Kidney capillary endothelial cell (primary cell): ENCODE results near the gene CCR6.

Experiments
- DNase-seq: peaks from one replicate; pipeline ENCODE4 v3.0.0-alpha.2; 2018; ENCODE audit warnings: low spot score

Gene CCR6

GRCh38 chr6:167120583-167120903, 2.4 kb upstream of the CCR6 start:
- no peak for DNase-seq

- DNase-seq: no peak
Measured at GRCh38 chr6:167121335-167121841, 1.5 kb upstream of the CCR6 start.

- no peak for DNase-seq
Measured at GRCh38 chr6:167122041-167122826, 662 bp upstream of the CCR6 start.

DNA sequence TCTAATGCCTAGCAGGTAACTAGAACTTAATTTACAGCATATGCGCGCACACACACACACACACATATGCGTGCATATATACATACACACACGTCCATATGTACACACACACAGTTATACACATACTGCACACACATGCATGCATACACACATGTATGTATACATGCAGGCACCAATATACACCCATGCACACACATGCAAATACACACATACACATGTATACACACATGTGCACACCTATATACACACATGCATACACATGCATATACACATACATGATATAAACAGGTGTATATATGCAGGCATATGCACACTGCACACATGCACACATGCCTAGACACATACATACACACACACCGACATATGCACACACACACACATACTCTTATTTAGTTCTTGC, 1.9 kb downstream of the CCR6 start:
- no peak for DNase-seq

- no peak for DNase-seq
Measured at GRCh38 chr6:167125410-167125809, 2.5 kb downstream of the CCR6 start.

DNA sequence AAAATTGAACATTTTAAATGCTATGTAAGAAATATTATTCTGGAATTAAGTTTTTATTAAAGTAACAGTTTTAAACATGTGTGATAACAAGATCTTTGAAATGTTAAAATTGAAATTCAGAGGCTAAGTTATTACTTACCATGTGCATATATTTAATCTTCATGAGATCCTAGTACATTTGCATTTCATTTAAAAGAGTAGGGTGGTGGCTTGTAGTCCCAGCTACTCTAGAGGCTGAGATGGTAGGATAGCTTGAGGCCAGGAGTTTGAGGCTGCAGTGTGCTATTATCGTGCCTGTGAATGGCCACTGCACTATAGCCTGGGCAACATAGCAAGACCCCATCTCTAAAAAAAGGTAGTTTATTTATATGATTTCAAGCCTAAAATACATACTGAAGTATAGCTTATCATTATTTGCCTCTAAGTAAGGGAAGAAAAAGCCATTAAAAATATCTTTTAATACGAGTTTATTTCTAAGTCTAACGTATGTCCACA, 3.0 kb downstream of the CCR6 start:
- DNase-seq: no peak

GRCh38 chr6:167127785-167128531, 5.1 kb downstream of the CCR6 start:
- DNase-seq: no peak

- no peak for DNase-seq
Measured at GRCh38 chr6:167129159-167129558, 6.3 kb downstream of the CCR6 start.

DNA sequence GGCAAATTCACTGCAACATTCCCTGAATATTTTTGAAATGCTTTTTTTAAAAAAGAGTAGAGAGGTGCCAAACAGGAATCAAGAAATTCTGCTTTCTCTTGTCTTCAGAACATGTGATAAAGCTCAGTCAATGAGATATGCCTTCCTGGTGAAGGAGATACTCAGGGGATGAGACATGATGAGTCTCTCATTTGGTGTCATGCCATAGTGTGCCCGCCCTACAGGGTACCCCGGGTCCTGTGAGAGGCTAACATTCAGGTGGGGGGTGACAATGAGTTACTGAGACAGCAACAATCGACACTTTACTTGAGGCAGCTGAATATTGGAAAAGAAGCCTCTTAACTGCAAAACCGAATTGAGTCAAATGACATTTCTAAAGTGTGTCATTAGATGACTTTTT, 6.7 kb downstream of the CCR6 start:
- no peak for DNase-seq

DNA sequence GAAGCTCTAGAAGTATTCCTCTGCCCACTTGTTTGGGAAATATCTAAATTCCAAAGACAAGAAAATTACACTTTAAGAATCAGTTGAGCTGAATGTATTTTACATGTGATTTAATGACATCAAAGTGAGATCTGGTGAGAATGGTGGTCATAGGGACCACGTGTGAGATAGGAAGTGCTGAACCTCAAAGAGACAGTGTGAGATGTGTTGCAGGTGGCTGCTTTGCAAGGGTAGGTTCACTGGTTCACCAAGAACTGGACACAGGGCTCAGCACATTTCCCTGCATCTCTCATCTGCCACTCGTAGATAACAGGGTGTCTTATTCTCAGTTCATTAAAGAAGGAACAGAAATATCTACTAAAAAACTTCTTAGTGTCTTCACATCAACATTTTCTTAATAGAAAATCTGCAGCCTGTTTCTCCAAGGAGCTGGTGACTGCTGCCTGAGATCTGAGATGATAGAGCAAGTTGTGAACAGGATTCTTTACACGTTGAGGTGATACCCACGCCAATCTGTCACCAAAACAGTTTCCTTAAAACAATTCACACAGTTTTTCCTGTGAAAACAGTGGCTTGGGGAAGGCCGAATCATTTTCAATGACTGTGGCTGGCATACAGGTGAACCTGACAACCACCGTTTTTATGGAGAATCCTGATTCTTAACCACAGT, 7.2 kb downstream of the CCR6 start:
- no peak for DNase-seq

- no peak for DNase-seq
Measured at GRCh38 chr6:167130712-167131684, 8.1 kb downstream of the CCR6 start.

DNA sequence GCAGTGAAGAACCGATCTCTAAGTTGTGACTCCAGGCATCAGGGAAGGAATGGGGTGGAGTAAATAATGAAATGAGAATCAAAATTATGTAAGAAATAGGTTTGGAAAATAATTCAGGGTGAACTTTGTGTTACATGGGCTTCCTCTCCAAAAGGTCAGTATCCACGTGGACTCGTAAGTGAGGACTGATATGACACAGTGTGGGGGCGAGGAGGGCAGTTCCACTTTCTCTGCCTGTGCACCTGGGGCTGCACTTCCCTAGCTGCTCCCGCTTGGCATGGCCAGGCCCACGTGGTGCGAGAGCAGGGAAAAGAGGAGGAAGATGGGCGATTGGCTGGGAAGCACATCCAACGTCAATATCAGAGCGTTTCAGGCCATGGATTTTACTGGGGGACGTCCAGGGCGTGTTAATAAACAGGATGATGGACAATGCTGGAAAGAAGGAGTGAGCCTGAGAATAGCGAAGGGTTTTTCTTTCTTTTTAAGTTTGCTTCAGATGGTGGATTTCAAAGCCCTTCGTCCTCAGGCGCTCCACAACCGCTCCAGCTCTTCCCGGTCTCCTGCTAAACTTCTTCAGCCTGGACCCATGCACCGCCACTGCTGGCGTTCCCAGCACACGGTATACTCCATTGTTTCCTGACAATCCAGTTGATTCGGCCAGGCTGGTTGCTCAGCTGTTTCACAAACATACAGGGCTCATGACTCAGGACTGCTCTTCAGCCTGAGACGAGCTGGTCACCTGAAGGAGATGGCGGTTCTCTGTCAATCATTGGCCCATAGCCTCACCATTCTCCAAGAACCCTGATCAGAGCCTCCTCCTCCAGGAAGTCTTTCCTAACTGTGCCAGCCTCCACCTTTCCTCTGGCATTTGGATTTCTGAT, 11.8 kb downstream of the CCR6 start:
- no peak for DNase-seq

DNA sequence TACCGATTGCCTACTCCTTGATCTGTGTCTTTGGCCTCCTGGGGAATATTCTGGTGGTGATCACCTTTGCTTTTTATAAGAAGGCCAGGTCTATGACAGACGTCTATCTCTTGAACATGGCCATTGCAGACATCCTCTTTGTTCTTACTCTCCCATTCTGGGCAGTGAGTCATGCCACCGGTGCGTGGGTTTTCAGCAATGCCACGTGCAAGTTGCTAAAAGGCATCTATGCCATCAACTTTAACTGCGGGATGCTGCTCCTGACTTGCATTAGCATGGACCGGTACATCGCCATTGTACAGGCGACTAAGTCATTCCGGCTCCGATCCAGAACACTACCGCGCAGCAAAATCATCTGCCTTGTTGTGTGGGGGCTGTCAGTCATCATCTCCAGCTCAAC, 13.5 kb downstream of the CCR6 start:
- DNase-seq: no peak

- no peak for DNase-seq
Measured at GRCh38 chr6:167137081-167137480, 14.2 kb downstream of the CCR6 start.

DNA sequence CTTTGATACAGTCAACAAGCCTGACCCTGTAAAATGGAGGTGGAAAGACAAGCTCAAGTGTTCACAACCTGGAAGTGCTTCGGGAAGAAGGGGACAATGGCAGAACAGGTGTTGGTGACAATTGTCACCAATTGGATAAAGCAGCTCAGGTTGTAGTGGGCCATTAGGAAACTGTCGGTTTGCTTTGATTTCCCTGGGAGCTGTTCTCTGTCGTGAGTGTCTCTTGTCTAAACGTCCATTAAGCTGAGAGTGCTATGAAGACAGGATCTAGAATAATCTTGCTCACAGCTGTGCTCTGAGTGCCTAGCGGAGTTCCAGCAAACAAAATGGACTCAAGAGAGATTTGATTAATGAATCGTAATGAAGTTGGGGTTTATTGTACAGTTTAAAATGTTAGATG, 15.0 kb downstream of the CCR6 start:
- DNase-seq: no peak

DNA sequence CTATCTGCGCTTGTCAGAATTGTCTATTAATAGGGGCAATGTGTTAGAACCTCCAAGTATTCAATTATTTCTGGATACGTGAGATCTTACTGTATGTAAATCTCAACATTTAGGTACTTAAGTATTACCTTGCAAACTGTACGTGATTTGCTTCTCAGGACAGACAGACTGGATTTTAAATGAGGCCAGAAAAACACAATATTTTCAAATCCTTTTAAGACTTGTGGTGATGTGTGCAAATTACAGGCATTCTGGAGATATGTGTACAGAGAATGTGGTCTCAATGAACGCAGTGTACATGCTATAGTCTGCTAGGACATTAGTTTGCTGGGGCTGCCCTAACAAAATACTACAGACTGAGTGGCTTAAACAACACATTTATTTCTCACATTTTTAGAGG, 16.9 kb downstream of the CCR6 start:
- no peak for DNase-seq

- DNase-seq: no peak
Measured at GRCh38 chr6:167140589-167141474, 17.9 kb downstream of the CCR6 start.

DNA sequence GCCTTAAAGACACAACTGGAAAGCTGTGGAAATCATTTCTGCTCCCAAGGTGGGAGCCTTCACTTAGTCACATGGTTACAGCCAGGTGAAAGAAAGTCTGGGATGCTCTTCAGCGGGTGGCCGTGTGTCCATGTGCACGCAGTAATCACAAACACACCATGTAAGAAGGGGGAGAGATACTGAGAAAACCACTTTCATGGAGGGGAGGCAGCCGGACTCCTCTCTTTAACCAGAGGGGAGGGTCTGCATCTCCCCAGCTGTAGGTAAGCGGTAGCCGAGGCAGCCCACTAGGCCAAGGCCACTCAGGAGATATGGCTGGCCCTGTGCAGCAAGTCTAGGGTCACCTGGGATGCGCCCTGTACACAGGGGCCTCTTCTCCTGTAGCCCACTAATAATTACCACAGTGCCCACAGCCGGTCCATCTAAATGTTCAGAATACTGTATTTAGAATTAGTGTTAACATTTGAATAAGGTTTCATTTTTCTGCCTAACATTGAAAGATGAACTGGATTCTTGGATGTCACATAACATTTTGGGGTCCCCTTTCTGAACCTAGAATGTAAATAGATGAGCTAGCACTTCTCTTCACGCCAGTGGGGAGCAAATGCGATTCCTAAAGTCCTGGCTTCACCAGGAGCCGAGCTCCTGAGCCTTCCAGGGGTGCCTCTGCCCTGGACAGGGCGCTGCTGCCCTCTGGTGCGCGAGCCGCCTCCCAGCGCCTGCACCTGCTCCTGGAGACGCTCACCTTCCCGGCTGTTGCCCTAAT, 19.0 kb downstream of the CCR6 start:
- no peak for DNase-seq

GRCh38 chr6:167142433-167142761, 19.5 kb downstream of the CCR6 start:
- DNase-seq: no peak
